Right lobe of liver (tissue), 6 donors: Measurements from ENCODE around the gene ITM2B. TPM values are rescaled to one million over a fixed set of nuclear protein-coding genes. Genes with fewer than 3 reads are reported as not detected.

Experiments
- ATAC-seq, 4 donors: fragments of 200-7000 bp; cut with Tn5 transposase; one replicate each; pipeline ENCODE4 v1.9.1; 2020; ENCODE audit warnings: mild to moderate bottlenecking in 4 of 4, moderate library complexity in 4 of 4
- DNase-seq, 3 donors: peaks; one replicate each; pipeline ENCODE4 v3.0.0-alpha.2; 2020
- H3K27ac ChIP-seq, 3 donors: fragments of 200-600 bp; one replicate each; pipeline ENCODE4 v1.8.0; 2022
- H3K27me3 ChIP-seq, 2 donors: fragments of 200-600 bp; one replicate each; pipeline ENCODE4 v1.8.0; 2022
- H3K36me3 ChIP-seq, 4 donors: fragments of 200-600 bp; sonication (generic) in 1 of 4; one replicate each; pipeline versions ENCODE4 v1.5.1 to v1.8.0; 2017 to 2022; ENCODE audit warnings: control low read depth in 1 of 4
- H3K4me1 ChIP-seq, 4 donors: fragments of 200-600 bp; sonication (generic) in 1 of 4; one replicate each; pipeline versions ENCODE4 v1.5.1 to v1.8.0; 2017 to 2022; ENCODE audit warnings: control low read depth in 1 of 4
- H3K4me3 ChIP-seq, 3 donors: fragments of 200-600 bp; one replicate each; pipeline ENCODE4 v1.8.0; 2022
- H3K9me3 ChIP-seq, 4 donors: fragments of 200-600 bp; sonication (generic) in 1 of 4; one replicate each; pipeline versions ENCODE4 v1.5.1 to v1.8.0; 2017 to 2022; ENCODE audit warnings: control low read depth in 1 of 4
- CTCF ChIP-seq, 4 donors: fragments of 200-600 bp in 3 of 4; fragments of 450-650 bp in 1 of 4; IDR thresholded peaks; one replicate each; pipeline versions ENCODE4 v1.5.1 to v1.8.0; 2016 to 2022; ENCODE audit warnings: antibody characterized with exemption in 4 of 4, mild to moderate bottlenecking in 2 of 4
- POLR2A ChIP-seq: fragments of 450-650 bp; IDR thresholded peaks from one replicate; pipeline ENCODE4 v1.6.1; 2017; ENCODE audit warnings: antibody characterized with exemption, mild to moderate bottlenecking
- WGBS: methylation state at CpG from one replicate; pipeline ENCODE4 v1.1.6; 2018; ENCODE audit warnings: low coverage, low lambda C conversion rate; ENCODE audit not compliant: insufficient coverage; ENCODE audit errors: missing lambda C conversion rate; 5-methylcytosine and 5-hydroxymethylcytosine counted together
- intact Hi-C, 2 donors: fragments of 100-400 bp; cut with DNase I; formaldehyde crosslinking; loops; one replicate each; pipeline versions ENCODE4 v1.11.2 to v1.14.1; 2022
- total RNA-seq, 6 experiments: library from RNA; depleted of rRNA in 2 of 6; stranded (reverse); fragments of >200 nt in 2 of 6; fragmentation: NEBNext Ultra II Directional in 3 of 6; extraction: Animal tissue kit (Norgen Biotek cat#: 25700) in 3 of 6; gene quantifications; one replicate each; pipeline versions ENCODE4 v1.1.0 to v1.2.4, GENCODE V29; 2016 to 2023
- donor health status: DM: no; HTN: yes; CAD: no.
- donor health status: DM: no; HTN: no; CAD: no.
- donor health status: DM: no; HTN: no; CAD: no.
- donor health status: DM: no; HTN: yes; CAD: no.
- donor health status: DM: no; HTN: yes; CAD: no.

ITM2B gene
- total RNA-seq, 6 experiments from 2014 or later = 203 to 381 (median 320) TPM

- intact Hi-C loops = no loop called here
- Histone ChIP-seq H3K4me3 (no peak overlapping the region), H3K9me3 (no peaks in the 10 kb centered on the region), H3K4me1 (no peaks in the 10 kb centered on the region), H3K36me3 (peaks cover 0 to 33% (median 18%) of the 10 kb centered on the region in 4 donors), H3K27me3 (no peaks in the 10 kb centered on the region), H3K27ac (no peak overlapping the region)
- ATAC-seq = no peak
- DNase-seq = no peak
- WGBS = 96% methylated on average over 2 of the region's 2 CpGs
- TF ChIP-seq CTCF (IDR thresholded peaks at IDR 0.05) (no peak), POLR2A (no peak)
Measured at GRCh38 chr13:48264058-48264457, 31.1 kb downstream of the ITM2B start.

GRCh38 chr13:48265217-48265815 is 32.3 kb downstream of the ITM2B start:
- TF ChIP-seq CTCF (IDR thresholded peaks at IDR 0.05) (no peak), POLR2A (no peak)
- no peaks in the 10 kb centered on the region for H3K27me3 ChIP-seq
- H3K4me3 ChIP-seq = no peak overlapping the region
- no peaks in the 10 kb centered on the region for H3K9me3 ChIP-seq
- DNase-seq (no peak), ATAC-seq (peak in 2 of 4 donors; percentile 23 to 41)
- no peaks in the 10 kb centered on the region for H3K4me1 ChIP-seq
- intact Hi-C loops = no loop called here
- no peak overlapping the region for H3K27ac ChIP-seq
- WGBS = 71% methylated on average over 8 of the region's 8 CpGs
- H3K36me3 ChIP-seq = peaks cover 0 to 27% (median 14%) of the 10 kb centered on the region in 4 donors

GRCh38 chr13:48266150-48266549 is 33.1 kb downstream of the ITM2B start:
- Histone ChIP-seq H3K4me1 (no peaks in the 10 kb centered on the region), H3K9me3 (no peaks in the 10 kb centered on the region), H3K4me3 (no peak overlapping the region), H3K27me3 (no peaks in the 10 kb centered on the region), H3K36me3 (peaks cover 0 to 19% (median 12%) of the 10 kb centered on the region in 4 donors), H3K27ac (no peak overlapping the region)
- ATAC-seq = no peak
- TF ChIP-seq CTCF (IDR thresholded peaks at IDR 0.05) (no peak), POLR2A (no peak)
- no peak for DNase-seq
- intact Hi-C loops = no loop called here

- H3K4me3 ChIP-seq = no peak overlapping the region
- H3K36me3 ChIP-seq = peaks cover 0 to 12% (median 8%) of the 10 kb centered on the region in 4 donors
- ATAC-seq = no peak
- no peaks in the 10 kb centered on the region for H3K27me3 ChIP-seq
- DNase-seq = no peak
- 82% methylated on average over 2 of the region's 2 CpGs for WGBS
- TF ChIP-seq CTCF (IDR thresholded peaks at IDR 0.05) (no peak), POLR2A (no peak)
- H3K27ac ChIP-seq = no peak overlapping the region
- no peaks in the 10 kb centered on the region for H3K4me1 ChIP-seq
- H3K9me3 ChIP-seq = no peaks in the 10 kb centered on the region
- intact Hi-C loops = no loop called here
Measured at GRCh38 chr13:48266701-48267639, 34.0 kb downstream of the ITM2B start.
